Activated naive CD8-positive, alpha-beta T cell treated with anti-CD3 and anti-CD28 coated beads, Interleukin-2, amount 50 U/mL, for 24 hours (primary cell): Measurements from ENCODE around the gene LIMCH1.
"Not testable (repeated sequence)": the region's sequence is repeated elsewhere in the genome, so short reads cannot be mapped to it uniquely, and the experiment has no call there.

Experiments
- ATAC-seq: fragments of 150-1000 bp; cut with Tn5 transposase; one replicate; pipeline ENCODE4 v1.10.0; 2021
- DNase-seq: peaks from one replicate; pipeline ENCODE4 v3.0.0; 2021
- H3K27ac Mint-ChIP-seq: one replicate; pipeline ENCODE4 v1.8.0; 2021; ENCODE audit warnings: mild to moderate bottlenecking, mixed read lengths
- H3K27me3 Mint-ChIP-seq: one replicate; pipeline ENCODE4 v1.8.0; 2021; ENCODE audit warnings: mixed read lengths
- H3K36me3 Mint-ChIP-seq: one replicate; pipeline ENCODE4 v1.8.0; 2021; ENCODE audit warnings: low read depth, mixed read lengths
- H3K4me1 Mint-ChIP-seq: one replicate; pipeline ENCODE4 v1.8.0; 2021; ENCODE audit warnings: mixed read lengths
- H3K4me3 Mint-ChIP-seq: one replicate; pipeline ENCODE4 v1.8.0; 2021; ENCODE audit warnings: mild to moderate bottlenecking, moderate library complexity, mixed read lengths
- H3K9me3 Mint-ChIP-seq: one replicate; pipeline ENCODE4 v1.8.0; 2021; ENCODE audit warnings: mixed read lengths

Gene LIMCH1

DNA sequence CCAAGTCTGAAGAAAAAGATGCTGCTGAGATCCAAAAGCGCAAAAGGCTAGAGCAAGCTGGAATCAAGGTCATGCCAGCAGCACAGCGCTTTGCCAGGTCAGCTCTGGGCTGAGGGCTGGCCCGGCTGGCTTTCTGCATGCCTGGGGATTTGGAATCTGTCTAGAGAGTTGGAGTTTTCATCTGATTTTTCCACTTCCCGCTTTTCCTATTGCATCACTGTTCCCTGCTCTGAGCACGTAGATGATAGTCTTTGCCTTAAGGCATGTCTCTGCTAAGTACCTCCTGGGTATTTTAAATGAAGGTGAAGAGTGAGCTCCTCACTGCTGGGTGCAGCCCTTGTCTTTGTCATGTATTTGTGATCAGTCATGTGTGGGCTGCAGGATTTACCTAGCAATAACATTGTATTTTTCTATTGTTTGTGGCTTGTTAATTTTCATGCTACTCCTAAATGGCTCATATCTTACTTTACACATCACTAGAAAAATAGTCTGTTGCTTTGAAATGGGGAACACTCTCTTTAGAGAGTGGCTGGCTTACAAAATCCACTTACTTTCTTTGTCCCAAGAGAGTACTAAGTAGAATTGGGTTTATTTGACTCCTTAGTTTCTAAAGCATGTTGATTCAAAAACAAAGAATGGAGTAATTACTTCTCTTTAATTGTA, 82.8 kb downstream of the LIMCH1 start:
- H3K4me3 Mint-ChIP-seq = no peak overlapping the region

DNA sequence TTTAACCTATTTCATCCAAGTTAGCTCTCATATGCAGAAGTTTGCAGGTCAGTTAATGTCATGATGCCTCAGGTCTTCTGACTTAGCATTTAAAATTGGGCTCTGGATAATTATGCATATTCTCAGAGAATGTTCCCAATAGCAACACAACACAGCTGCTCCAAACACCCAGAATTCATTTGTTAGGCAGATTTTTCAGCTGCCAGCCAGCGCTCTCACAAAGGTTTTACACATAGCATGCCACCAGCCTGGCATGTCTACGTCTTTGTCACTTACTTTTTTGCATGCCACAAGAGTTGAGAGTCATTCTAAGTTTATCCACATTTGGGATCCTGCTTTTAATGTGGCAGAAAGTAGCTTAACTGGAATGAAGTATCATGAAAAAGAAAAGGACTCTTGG, 84.8 kb downstream of the LIMCH1 start:
- no peaks in the 10 kb centered on the region for H3K4me1 Mint-ChIP-seq
- DNase-seq = no peak
- H3K27ac Mint-ChIP-seq = no peak overlapping the region
- no peaks in the 10 kb centered on the region for H3K27me3 Mint-ChIP-seq
- no peaks in the 10 kb centered on the region for H3K9me3 Mint-ChIP-seq
- no peak overlapping the region for H3K4me3 Mint-ChIP-seq
- ATAC-seq = no peak
- H3K36me3 Mint-ChIP-seq = no peaks in the 10 kb centered on the region

More for the DNA sequence above, 82.8 kb downstream of the LIMCH1 start:
- Mint-ChIP-seq H3K36me3 (no peaks in the 10 kb centered on the region), H3K27me3 (no peaks in the 10 kb centered on the region), H3K27ac (no peak overlapping the region), H3K9me3 (no peaks in the 10 kb centered on the region), H3K4me1 (no peaks in the 10 kb centered on the region)
- DNase-seq = no peak
- ATAC-seq = no peak

DNA sequence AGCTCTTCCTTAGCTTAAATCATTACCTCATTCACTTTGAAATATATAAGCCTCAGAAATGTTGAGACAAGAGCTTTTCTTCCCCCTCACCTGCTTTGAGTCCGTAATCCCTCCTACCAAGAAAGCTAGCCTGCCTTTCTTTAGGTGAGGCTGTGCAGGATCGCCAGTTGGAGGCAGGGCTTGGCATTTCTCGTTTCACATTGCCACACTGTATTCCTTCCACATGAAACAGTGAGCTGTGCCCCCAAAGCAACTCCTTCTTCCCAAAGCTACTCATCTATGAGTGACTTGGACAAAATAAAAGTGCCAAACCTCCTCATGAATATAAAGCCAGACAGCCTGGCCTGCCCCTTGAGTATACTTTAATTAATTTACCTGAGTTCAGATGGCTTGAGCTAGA, 86.8 kb downstream of the LIMCH1 start:
- Mint-ChIP-seq H3K36me3 (no peaks in the 10 kb centered on the region), H3K9me3 (no peaks in the 10 kb centered on the region), H3K4me1 (no peaks in the 10 kb centered on the region), H3K27me3 (no peaks in the 10 kb centered on the region), H3K4me3 (no peak overlapping the region), H3K27ac (no peak overlapping the region)
- ATAC-seq (no peak), DNase-seq (no peak)

DNA sequence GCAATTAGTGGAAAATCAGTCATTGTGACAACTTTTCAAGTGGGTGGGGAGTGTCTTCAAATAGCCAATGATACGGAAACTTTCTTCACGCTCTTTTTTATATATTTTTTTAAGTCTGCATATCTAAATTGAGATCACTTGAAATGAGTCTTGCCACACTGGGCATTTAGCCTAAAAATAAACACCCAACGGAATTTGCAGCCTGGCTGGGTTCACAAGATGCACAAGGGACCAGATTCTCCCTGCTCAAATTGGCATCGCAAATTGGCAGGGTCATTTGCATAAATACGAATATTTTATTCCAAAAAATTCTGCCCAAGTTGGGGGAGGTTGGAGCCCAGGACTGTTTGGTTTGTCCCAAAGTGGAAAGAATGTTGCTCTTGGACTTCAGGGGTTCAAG, 87.6 kb downstream of the LIMCH1 start:
- ATAC-seq = no peak

DNA sequence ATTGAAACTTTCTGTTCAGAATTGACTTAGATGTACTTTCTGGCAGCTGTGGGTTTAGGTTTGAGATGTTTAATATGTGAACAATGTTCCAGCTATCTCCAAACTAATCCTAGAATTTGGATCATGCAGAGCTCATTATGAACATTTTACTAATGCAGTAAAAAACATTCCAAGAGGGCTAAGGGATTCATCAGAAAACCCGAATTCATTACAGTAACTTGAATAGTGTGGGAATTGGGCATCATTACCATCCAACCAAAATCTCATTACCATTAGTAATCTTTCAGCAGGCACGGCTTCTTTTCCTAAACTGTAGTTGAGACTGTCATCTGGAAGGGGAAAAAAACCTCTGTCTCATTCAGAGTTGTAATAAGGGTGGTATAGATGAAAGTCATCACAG, 91.0 kb downstream of the LIMCH1 start:
- no peaks in the 10 kb centered on the region for H3K36me3 Mint-ChIP-seq
- no peaks in the 10 kb centered on the region for H3K27me3 Mint-ChIP-seq
- no peak for DNase-seq
- H3K27ac Mint-ChIP-seq = no peak overlapping the region
- H3K4me1 Mint-ChIP-seq = no peaks in the 10 kb centered on the region
- H3K4me3 Mint-ChIP-seq = no peak overlapping the region
- no peaks in the 10 kb centered on the region for H3K9me3 Mint-ChIP-seq
- no peak for ATAC-seq

More for the DNA sequence above, 87.6 kb downstream of the LIMCH1 start:
- no peak for DNase-seq
- no peak overlapping the region for H3K27ac Mint-ChIP-seq
- H3K4me3 Mint-ChIP-seq = no peak overlapping the region
- H3K36me3 Mint-ChIP-seq = no peaks in the 10 kb centered on the region
- H3K4me1 Mint-ChIP-seq = no peaks in the 10 kb centered on the region
- no peaks in the 10 kb centered on the region for H3K27me3 Mint-ChIP-seq
- H3K9me3 Mint-ChIP-seq = no peaks in the 10 kb centered on the region

DNA sequence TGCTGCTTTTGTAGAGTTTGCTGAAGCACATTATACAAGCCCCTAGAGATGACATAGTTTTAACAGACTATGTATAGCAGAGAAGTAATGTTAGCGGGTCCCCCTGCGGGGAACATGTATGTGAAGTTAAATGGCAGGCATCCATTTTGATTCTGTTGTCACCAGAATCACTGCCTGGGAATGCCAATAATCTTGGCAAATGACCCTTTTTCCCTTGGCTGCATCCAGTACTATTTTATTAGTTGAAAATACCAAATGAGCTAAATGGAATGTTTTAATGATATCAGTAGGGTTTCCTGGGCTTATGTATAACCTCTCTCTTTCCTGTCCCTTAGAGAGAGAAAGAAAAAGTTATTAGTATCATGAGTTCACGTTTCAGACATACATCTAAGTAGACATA, 93.6 kb downstream of the LIMCH1 start:
- Mint-ChIP-seq H3K4me3 (no peak overlapping the region), H3K27ac (no peak overlapping the region), H3K9me3 (no peaks in the 10 kb centered on the region), H3K36me3 (no peaks in the 10 kb centered on the region), H3K27me3 (no peaks in the 10 kb centered on the region), H3K4me1 (no peaks in the 10 kb centered on the region)
- DNase-seq = no peak
- no peak for ATAC-seq

DNA sequence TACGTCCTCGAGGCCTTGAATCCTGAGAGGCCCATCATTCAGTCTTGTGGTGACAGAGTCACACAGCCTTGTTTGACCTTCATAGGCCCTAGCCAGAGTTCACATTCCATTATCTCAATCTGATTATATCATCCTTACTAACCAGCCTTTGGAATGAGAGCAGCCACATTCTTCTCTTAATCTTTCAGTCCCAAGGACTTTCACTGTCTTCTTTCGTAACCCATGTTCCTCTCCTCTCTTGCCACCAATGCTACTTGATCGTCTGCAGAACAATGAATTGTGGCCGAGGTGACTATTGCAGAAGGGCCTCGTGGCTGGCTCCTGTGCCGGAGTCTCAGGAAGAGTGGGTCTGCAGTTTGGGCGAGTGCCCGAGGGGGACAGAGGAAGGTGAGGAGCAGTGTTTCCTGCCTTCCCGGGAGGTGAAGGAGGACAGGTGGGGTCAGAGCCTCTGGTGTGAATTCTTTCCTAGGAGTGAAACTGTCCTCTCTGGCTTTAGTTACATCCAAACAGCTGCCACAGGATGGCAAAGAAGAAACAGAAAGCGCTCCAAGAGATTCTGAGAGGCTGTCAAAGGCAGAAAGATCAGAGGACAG, 94.6 kb downstream of the LIMCH1 start:
- no peaks in the 10 kb centered on the region for H3K36me3 Mint-ChIP-seq
- no peak overlapping the region for H3K4me3 Mint-ChIP-seq
- ATAC-seq (no peak), DNase-seq (no peak)
- H3K9me3 Mint-ChIP-seq = no peaks in the 10 kb centered on the region
- no peaks in the 10 kb centered on the region for H3K4me1 Mint-ChIP-seq
- no peaks in the 10 kb centered on the region for H3K27me3 Mint-ChIP-seq
- H3K27ac Mint-ChIP-seq = no peak overlapping the region

DNA sequence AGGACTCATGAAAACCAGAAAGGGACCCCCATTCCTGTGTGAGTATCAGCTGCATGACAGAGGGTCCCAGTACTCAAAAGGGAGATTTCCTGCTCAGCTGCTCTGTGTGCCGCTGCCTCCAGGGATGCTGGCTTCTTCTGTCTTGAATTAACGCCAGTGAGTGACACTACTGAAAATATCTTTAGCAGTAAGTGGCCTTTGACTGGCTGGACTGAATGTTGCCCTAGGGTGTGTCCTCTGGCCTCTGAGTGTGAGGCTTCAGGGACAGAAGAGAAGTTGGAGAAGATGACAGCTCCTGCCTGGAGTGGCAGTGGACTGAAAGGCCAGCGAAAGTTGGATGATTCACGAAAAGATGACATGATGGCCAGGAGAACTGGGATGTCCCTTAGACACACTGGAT, 95.4 kb downstream of the LIMCH1 start:
- ATAC-seq (no peak), DNase-seq (no peak)
- Mint-ChIP-seq H3K36me3 (no peaks in the 10 kb centered on the region), H3K27ac (no peak overlapping the region), H3K4me1 (no peaks in the 10 kb centered on the region), H3K9me3 (no peaks in the 10 kb centered on the region), H3K4me3 (no peak overlapping the region), H3K27me3 (no peaks in the 10 kb centered on the region)

DNA sequence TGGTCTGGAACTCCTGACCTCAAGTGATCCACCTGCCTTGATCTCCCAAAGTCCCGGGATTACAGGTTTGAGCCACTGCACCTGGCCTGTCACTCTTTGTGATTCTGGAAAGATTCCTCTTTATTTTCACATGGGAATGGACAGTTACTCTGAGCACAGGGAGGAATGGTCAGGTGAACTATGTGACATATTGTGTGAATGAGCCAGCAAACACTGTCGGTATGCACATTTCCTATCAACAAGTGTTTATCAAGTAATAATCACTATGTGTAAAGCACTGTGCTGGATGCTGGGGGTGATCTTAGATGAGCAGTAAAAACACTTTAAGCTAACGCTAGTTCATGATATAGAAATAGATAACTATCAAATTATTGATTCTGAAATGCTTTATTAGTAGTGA, 97.5 kb downstream of the LIMCH1 start:
- Mint-ChIP-seq H3K4me1 (no peaks in the 10 kb centered on the region), H3K36me3 (no peaks in the 10 kb centered on the region), H3K27me3 (no peaks in the 10 kb centered on the region), H3K9me3 (no peaks in the 10 kb centered on the region), H3K27ac (no peak overlapping the region), H3K4me3 (no peak overlapping the region)
- no peak for ATAC-seq
- no peak for DNase-seq

DNA sequence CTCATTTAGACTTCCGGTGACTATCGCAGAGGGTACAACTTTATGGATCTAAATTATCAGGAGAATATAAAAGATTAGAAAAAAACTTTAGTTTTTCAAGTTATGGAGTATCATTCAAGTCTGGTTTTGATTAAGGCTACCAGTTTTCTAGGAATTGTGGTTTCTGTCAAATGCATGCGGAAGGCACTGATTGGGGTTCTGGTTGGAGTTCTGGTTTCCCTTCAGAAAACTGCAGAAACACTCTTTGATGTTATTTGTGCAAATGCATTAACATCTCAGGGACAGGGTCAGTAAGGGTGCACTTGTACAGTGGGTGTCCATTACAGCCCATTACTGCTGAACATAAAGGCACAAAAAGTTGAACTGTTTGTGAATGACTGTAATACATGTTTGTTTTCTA, 100.2 kb downstream of the LIMCH1 start:
- Mint-ChIP-seq H3K27me3 (peaks cover 5% of the 10 kb centered on the region), H3K9me3 (no peaks in the 10 kb centered on the region), H3K4me1 (no peaks in the 10 kb centered on the region), H3K27ac (no peak overlapping the region), H3K36me3 (no peaks in the 10 kb centered on the region), H3K4me3 (no peak overlapping the region)
- DNase-seq (no peak), ATAC-seq (no peak)

DNA sequence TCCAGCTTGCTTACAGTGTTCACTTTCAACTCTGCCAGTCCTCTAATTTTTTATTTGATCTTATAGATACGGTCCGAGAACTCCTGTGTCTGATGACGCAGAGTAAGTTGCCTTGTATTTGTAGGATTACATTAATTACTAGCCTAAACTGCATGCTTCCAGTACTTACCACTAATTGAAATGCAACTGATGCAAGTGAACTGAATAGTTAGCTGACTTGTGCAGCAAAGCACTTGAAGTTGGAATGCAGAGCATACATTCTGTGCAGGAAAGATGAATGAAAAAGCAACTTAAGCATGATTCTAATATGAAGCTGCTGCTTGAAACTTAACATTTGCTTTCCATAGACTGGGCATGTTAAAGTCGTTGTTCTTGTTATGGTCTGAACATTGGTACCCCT, 100.9 kb downstream of the LIMCH1 start:
- Mint-ChIP-seq H3K4me1 (no peaks in the 10 kb centered on the region), H3K27ac (no peak overlapping the region), H3K9me3 (no peaks in the 10 kb centered on the region), H3K4me3 (no peak overlapping the region), H3K27me3 (peaks cover 6% of the 10 kb centered on the region), H3K36me3 (no peaks in the 10 kb centered on the region)
- ATAC-seq = no peak
- DNase-seq = no peak

DNA sequence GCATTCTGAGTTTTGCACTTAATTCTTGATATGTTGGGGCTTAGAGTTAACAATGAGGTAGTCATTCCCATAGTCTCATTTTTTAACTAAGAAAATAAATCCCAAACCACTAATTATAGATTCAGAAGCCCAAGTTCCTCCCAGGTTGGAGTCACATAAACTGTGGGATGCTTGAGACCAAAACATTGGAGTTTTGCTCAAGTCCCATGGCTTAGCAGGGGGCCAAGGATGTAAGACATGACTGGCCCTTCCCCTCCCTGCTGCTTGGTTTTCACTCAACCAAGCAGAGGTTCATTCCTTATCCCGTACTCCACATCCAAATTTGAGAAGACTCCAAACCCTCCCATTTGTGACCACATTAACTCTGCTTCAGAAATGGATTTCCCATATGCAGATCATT, 101.3 kb downstream of the LIMCH1 start:
- no peak overlapping the region for H3K27ac Mint-ChIP-seq

DNA sequence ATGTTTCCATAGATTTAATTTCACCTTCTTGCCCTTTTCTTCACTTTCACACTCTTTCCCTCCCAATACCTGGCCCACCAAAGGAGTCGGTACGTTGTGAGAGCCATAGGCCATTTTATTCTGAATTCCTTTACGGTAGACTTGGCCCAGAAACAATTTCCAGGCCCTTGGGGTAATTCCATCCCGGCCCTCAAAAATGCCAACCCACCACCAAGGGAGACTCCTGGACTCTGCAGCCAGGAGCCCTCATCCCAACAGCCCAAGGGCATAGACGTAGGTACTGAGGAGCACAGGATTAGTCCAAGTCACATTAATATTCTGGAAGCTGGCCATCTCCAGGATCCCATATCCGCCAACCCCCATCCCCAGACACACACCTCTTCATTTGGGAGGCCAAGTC, 102.9 kb downstream of the LIMCH1 start:
- Mint-ChIP-seq H3K9me3 (no peaks in the 10 kb centered on the region), H3K27ac (no peak overlapping the region), H3K36me3 (no peaks in the 10 kb centered on the region), H3K27me3 (peaks cover 20% of the 10 kb centered on the region), H3K4me1 (no peaks in the 10 kb centered on the region), H3K4me3 (no peak overlapping the region)
- DNase-seq (no peak), ATAC-seq (no peak)

More for the DNA sequence above, 101.3 kb downstream of the LIMCH1 start:
- ATAC-seq (no peak), DNase-seq (no peak)
- no peaks in the 10 kb centered on the region for H3K4me1 Mint-ChIP-seq
- H3K27me3 Mint-ChIP-seq = peaks cover 6% of the 10 kb centered on the region
- no peaks in the 10 kb centered on the region for H3K9me3 Mint-ChIP-seq
- no peak overlapping the region for H3K4me3 Mint-ChIP-seq
- no peaks in the 10 kb centered on the region for H3K36me3 Mint-ChIP-seq

DNA sequence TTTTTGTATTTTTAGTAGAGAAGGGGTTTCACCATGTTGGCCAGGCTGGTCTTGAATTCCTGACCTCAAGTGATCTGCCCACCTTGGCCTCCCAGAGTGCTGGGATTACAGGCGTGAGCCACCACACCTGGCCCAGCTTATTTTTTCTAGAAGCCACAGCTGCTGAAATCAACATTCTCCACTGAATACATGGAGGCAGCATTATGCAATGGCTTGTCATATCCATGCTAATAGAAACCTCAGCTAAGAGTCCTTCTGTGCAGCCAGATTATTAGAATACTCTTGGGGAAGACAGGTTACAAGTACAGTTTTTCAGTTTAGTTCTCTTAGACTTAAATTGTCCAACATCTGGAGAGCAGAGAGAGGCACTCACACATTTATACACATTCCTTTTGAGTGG, 104.8 kb downstream of the LIMCH1 start:
- peaks cover 24% of the 10 kb centered on the region for H3K27me3 Mint-ChIP-seq
- H3K4me1 Mint-ChIP-seq, ATAC-seq, H3K4me3 Mint-ChIP-seq, DNase-seq, H3K9me3 Mint-ChIP-seq, H3K27ac Mint-ChIP-seq, H3K36me3 Mint-ChIP-seq: not testable (repeated sequence)

DNA sequence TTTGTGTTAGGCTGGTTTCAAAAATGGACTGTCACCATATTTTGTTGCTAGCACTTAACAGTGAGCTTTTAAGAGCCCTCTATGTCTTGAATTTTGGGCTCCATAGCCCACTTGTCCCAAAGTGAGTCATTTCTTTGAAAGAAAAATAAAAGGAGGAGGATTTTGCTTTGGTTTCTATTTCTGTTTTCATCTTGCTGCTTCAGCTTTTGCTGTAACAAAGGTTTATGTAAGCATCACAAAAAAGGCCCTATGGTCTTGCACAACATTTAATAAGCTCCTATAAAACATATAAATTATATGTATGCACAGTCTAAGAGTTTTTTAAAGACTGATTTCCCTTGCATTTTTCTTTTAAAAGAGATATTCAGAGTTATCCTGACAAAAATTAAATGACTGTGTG, 105.4 kb downstream of the LIMCH1 start:
- H3K36me3 Mint-ChIP-seq = no peaks in the 10 kb centered on the region
- H3K27me3 Mint-ChIP-seq = peaks cover 24% of the 10 kb centered on the region
- no peak overlapping the region for H3K27ac Mint-ChIP-seq
- no peaks in the 10 kb centered on the region for H3K9me3 Mint-ChIP-seq
- DNase-seq = no peak
- H3K4me3 Mint-ChIP-seq = no peak overlapping the region
- ATAC-seq = no peak
- H3K4me1 Mint-ChIP-seq = no peaks in the 10 kb centered on the region
